OCI-LY7 (cell line): Measurements from ENCODE around the gene FLNB. TPM values are rescaled to one million over a fixed set of nuclear protein-coding genes. Genes with fewer than 3 reads are reported as not detected.

Experiments used
- BruUV-seq: library from RNA; stranded (reverse); fragments of 400-500 nt; replicated peaks from 2 replicates; lab custom pipeline; 2021; lab: Mats Ljungman, UMichigan
- CTCF ChIA-PET: fragments of 300-600 bp; sonication (Branson Sonifier 250); formaldehyde crosslinking; loops from one replicate; lab custom pipeline; 2022; ENCODE audit warnings: antibody characterized with exemption; ENCODE audit not compliant: unreplicated experiment; lab: Charles Lee
- POLR2A ChIA-PET: fragments of 300-600 bp; sonication (Branson Sonifier 250); formaldehyde crosslinking; loops from one replicate; lab custom pipeline; 2022; ENCODE audit warnings: antibody characterized with exemption; lab: Charles Lee
- DNase-seq: peaks from one replicate; pipeline ENCODE4 v3.0.0-alpha.2; 2015; ENCODE audit warnings: low spot score
- H2AFZ ChIP-seq: fragments of 200-600 bp; sonication (generic), shearing (Covaris generic); 2 replicates; pipeline ENCODE4 v1.6.1; 2014; ENCODE audit warnings: mild to moderate bottlenecking, antibody characterized with exemption, low read length, moderate library complexity
- H3K27ac ChIP-seq: fragments of 200-600 bp; sonication (generic); 2 replicates; pipeline ENCODE4 v1.5.1; 2014; ENCODE audit warnings: mixed run types, low read depth, mild to moderate bottlenecking, moderate library complexity, low read length, inconsistent platforms; ENCODE audit not compliant: poor library complexity, severe bottlenecking
- H3K36me3 ChIP-seq: fragments of 200-600 bp; sonication (generic); 2 replicates; pipeline ENCODE4 v1.6.1; 2014; ENCODE audit warnings: mild to moderate bottlenecking, antibody characterized with exemption, low read length, moderate library complexity, mixed read lengths; ENCODE audit not compliant: insufficient read depth
- H3K4me1 ChIP-seq: fragments of 200-600 bp; sonication (generic); 2 replicates; pipeline ENCODE4 v1.5.1; 2014; ENCODE audit warnings: mild to moderate bottlenecking, low read length; ENCODE audit not compliant: insufficient read depth, poor library complexity, severe bottlenecking
- H3K4me2 ChIP-seq: fragments of 200-600 bp; sonication (generic); 2 replicates; pipeline ENCODE4 v1.6.1; 2014; ENCODE audit warnings: mild to moderate bottlenecking, low read length
- H3K4me3 ChIP-seq: fragments of 200-600 bp; sonication (generic); 2 replicates; pipeline ENCODE4 v1.5.1; 2014; ENCODE audit warnings: mild to moderate bottlenecking, low read depth, low read length; ENCODE audit not compliant: poor library complexity, severe bottlenecking
- H3K79me2 ChIP-seq: fragments of 200-600 bp; sonication (generic); 2 replicates; pipeline ENCODE4 v1.6.1; 2016; ENCODE audit warnings: low read depth, mild to moderate bottlenecking, low read length, moderate library complexity, mixed read lengths; ENCODE audit not compliant: insufficient read depth
- H3K9me2 ChIP-seq: fragments of 200-600 bp; sonication (generic); 2 replicates; pipeline ENCODE4 v1.6.1; 2016; ENCODE audit warnings: mild to moderate bottlenecking, low read length, mixed read lengths; ENCODE audit not compliant: insufficient read depth
- H3K9me3 ChIP-seq: fragments of 200-600 bp; sonication (generic); 2 replicates; pipeline ENCODE4 v1.6.1; 2014; ENCODE audit warnings: mild to moderate bottlenecking, mixed run types, low read length, mixed read lengths
- H4K20me1 ChIP-seq: fragments of 200-600 bp; sonication (generic); 2 replicates; pipeline ENCODE4 v1.6.1; 2014; ENCODE audit warnings: mild to moderate bottlenecking, antibody characterized with exemption, low read length, moderate library complexity, mixed read lengths; ENCODE audit not compliant: insufficient read depth
- CTCF ChIP-seq: fragments of 200-600 bp; sonication (generic); conservative IDR thresholded peaks from 2 replicates; pipeline ENCODE4 v1.5.1; 2014; ENCODE audit warnings: mild to moderate bottlenecking, antibody characterized with exemption, low read length, moderate library complexity, mixed read lengths
- EZH2phosphoT487 ChIP-seq: fragments of 200-600 bp; sonication (generic); IDR thresholded peaks from 2 replicates; pipeline ENCODE4 v1.6.1; 2018; ENCODE audit warnings: low read depth, borderline replicate concordance, mild to moderate bottlenecking, mixed run types, antibody characterized with exemption, low read length, moderate library complexity, mixed read lengths
- intact Hi-C: fragments of 100-400 bp; cut with micrococcal nuclease; formaldehyde crosslinking; loops from one replicate; pipeline ENCODE4 v1.10.0; 2022; ENCODE audit not compliant: unreplicated experiment
- total RNA-seq, 2 experiments: library from RNA; depleted of rRNA in 1 of 2; stranded (reverse); fragments of >200 nt in 1 of 2; shearing (Covaris generic) in 1 of 2; gene quantifications; 2 replicates each; pipeline ENCODE4 v1.2.3, GENCODE V29; 2014 to 2022

Gene FLNB
- total RNA-seq, 2 experiments from 2014 or later = 29.9 to 39.1 TPM

GRCh38 chr3:57980416-57980815 is 27.8 kb upstream of the FLNB start:
- Histone ChIP-seq H3K4me2 (no peak overlapping the region), H2AFZ (no peak overlapping the region), H3K9me2 (no peaks in the 10 kb centered on the region), H3K9me3 (no peaks in the 10 kb centered on the region), H4K20me1 (no peaks in the 10 kb centered on the region), H3K27ac (no peak overlapping the region), H3K36me3 (no peaks in the 10 kb centered on the region), H3K4me1 (peaks cover 51% of the 10 kb centered on the region), H3K79me2 (no peaks in the 10 kb centered on the region), H3K4me3 (no peak overlapping the region)
- TF ChIP-seq CTCF (no peak), EZH2phosphoT487 (no peak)
- no peak for DNase-seq
- CTCF ChIA-PET = no interaction called here
- intact Hi-C loops = no loop called here
- POLR2A ChIA-PET = no interaction called here
- BruUV-seq = no TSS peak

GRCh38 chr3:57981483-57982087 is 26.6 kb upstream of the FLNB start:
- Histone ChIP-seq H3K4me3 (no peak overlapping the region), H2AFZ (peak overlapping the region; percentile 29; the same call in 1 of the 2 replicates), H3K79me2 (no peaks in the 10 kb centered on the region), H4K20me1 (no peaks in the 10 kb centered on the region), H3K36me3 (no peaks in the 10 kb centered on the region), H3K4me1 (peaks cover 51% of the 10 kb centered on the region), H3K9me3 (no peaks in the 10 kb centered on the region), H3K4me2 (no peak overlapping the region), H3K27ac (no peak overlapping the region), H3K9me2 (no peaks in the 10 kb centered on the region)
- POLR2A ChIA-PET = interaction anchor here (0.7 kb wide), 1 partner anchor 20 kb away, joined by 3 read pairs; no protein-coding TSS in a partner anchor
- TF ChIP-seq EZH2phosphoT487 (no peak), CTCF (no peak)
- no TSS peak for BruUV-seq
- intact Hi-C loops = no loop called here
- DNase-seq = no peak
- CTCF ChIA-PET = no interaction called here

- Histone ChIP-seq H3K27ac (peak overlapping the region; percentile 91), H3K4me1 (peaks cover 50% of the 10 kb centered on the region)
- intact Hi-C loops = no loop called here
Measured at GRCh38 chr3:57982561-57983243, 25.5 kb upstream of the FLNB start.

More at GRCh38 chr3:57982561-57983243, 25.5 kb upstream of the FLNB start:
- no peaks in the 10 kb centered on the region for H4K20me1 ChIP-seq
- peak overlapping the region; percentile 65 for H3K4me2 ChIP-seq
- H3K4me3 ChIP-seq = no peak overlapping the region
- no peaks in the 10 kb centered on the region for H3K79me2 ChIP-seq
- no peaks in the 10 kb centered on the region for H3K36me3 ChIP-seq
- H3K9me3 ChIP-seq = no peaks in the 10 kb centered on the region
- CTCF ChIA-PET = no interaction called here
- peak overlapping the region; percentile 93 for H2AFZ ChIP-seq
- POLR2A ChIA-PET = interaction anchor here (0.6 to 1.7 kb wide), 7 partner anchors 10 to 522 kb away, joined by 3 to 8 read pairs (median 4); no protein-coding TSS in a partner anchor
- H3K9me2 ChIP-seq = no peaks in the 10 kb centered on the region
- TF ChIP-seq CTCF (no peak), EZH2phosphoT487 (no peak)
- no TSS peak for BruUV-seq
- DNase-seq = peak; percentile 48
